AG20443 (cell line): ENCODE measurements around the gene ASPSCR1.

Experiments
- DNase-seq: peaks from one replicate; pipeline ENCODE4 v3.0.0; 2012; ENCODE audit warnings: low spot score, mixed read lengths

Gene ASPSCR1

DNA sequence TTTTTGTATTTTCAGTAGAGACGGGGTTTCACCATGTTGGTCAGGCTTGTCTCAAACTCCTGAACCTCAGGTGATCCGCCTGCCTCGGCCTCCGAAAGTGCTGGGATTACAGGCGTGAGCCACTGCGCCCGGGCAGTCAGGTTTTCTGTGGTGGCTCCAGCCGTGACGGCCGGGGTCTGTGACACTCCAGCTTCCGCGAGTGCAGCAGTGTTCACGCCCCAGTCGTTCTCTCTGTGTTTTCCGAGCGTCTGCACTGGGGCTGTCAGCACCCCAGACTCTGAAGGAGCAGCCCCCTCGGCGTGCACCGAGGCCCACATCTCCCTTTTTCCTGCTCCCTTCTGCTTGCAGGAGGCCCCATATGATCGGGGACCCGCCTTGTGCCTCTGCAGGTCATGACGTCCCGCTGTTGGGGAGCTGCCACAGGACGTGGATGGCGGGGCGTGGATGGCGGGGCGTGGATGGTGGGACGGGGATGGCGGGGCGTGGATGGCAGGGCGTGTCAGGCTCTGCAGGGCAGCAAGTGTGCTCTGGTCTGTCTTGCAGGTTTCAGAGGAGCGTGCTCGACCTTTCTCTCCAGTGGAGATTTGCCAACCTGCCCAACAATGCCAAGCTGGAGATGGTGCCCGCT, 5.7 kb downstream of the ASPSCR1 start:
- no peak for DNase-seq

GRCh38 chr17:81983639-81984373, 6.4 kb downstream of the ASPSCR1 start:
- DNase-seq, result no peak

DNA sequence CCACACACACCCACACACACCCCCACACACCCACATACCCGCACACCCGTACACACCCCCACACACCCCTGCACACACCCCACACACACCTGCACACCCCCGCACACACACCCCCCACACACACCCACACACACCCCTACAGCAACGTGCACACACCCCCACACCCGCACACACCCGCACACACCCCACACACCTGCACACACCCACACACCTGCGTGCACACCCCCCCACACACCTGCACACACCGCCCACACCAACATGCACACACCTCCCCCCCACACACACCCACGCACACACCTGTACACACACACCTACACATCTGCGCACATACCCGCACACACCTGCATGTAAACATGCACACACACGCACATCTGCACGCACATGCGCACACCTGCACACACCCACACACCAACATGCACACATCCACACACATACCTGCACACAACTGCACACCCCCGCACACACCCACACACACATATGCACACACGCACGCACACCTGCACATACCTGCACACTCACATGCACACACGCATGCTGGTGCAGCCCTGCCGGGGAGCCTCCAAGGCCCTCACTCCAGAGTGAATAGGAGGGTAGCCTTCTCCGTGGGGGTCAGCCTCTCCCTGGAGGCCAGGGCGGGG, 7.5 kb downstream of the ASPSCR1 start:
- DNase-seq, result no peak

DNA sequence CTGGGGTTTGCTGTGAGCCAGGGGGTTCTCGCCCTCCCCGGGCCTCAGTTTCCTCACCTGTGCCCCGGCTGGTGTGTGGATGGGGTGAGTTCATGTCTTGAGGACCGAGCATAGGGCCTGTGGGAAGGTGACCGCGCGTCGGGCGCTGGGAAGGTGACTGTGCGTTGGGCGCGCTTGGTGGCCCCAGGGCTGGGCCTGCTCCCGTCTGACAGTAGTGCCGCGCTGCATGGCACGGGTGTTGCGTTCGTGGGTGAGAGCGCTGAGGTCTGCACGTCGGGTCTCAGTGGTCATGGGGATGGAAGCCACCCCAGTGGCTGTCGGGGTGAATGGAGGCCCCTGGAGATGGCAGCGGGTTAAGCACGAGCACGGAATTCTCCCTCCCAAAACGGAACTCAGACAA, 9.2 kb downstream of the ASPSCR1 start:
- DNase-seq, result no peak

GRCh38 chr17:81987161-81987770, 9.8 kb downstream of the ASPSCR1 start:
- no peak for DNase-seq

- no peak for DNase-seq
Measured at GRCh38 chr17:81990836-81991683, 13.6 kb downstream of the ASPSCR1 start.

- DNase-seq, result peak; percentile 92
Measured at GRCh38 chr17:81991684-81992305, 14.4 kb downstream of the ASPSCR1 start.

DNA sequence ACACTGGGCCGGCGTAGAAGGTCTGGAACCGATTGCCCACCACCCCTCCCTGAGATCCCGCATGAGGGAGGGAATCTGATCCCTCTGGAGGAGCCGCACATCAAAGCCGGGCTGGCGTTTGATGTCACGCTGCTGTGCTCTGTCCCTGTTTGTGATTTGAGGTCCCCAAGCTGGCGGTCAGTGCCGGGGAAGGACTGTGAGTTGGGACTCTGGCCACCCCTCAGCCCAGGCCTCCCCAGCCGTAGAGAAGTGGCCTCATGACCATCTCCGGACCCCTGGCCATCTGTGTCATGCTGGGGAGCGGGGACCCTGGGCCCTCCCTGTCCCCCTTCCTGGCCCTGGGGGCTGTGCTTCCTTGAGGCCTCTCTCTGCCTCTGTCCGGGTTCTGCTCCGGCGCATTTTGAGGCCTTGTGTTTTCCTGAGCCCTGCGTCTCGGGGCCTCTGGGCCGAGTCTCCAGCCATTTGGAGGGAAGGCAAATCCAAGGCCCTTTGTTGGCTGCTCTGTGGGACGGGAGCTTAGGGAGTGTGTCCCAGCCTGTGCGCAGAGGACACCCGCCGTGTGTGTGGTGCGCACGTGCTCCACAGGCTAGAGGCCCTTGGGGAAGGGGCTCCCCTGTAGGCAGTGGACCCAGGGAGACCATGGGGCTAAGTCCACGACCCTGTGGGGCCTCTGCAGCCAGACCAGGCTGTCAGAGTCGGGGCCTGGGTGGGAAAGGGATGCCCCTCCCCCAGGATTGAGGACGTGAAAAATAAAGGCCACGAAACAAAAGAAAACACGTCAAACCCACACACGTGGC, 15.1 kb downstream of the ASPSCR1 start:
- no peak for DNase-seq

GRCh38 chr17:81993729-81994592, 16.5 kb downstream of the ASPSCR1 start:
- no peak for DNase-seq

DNA sequence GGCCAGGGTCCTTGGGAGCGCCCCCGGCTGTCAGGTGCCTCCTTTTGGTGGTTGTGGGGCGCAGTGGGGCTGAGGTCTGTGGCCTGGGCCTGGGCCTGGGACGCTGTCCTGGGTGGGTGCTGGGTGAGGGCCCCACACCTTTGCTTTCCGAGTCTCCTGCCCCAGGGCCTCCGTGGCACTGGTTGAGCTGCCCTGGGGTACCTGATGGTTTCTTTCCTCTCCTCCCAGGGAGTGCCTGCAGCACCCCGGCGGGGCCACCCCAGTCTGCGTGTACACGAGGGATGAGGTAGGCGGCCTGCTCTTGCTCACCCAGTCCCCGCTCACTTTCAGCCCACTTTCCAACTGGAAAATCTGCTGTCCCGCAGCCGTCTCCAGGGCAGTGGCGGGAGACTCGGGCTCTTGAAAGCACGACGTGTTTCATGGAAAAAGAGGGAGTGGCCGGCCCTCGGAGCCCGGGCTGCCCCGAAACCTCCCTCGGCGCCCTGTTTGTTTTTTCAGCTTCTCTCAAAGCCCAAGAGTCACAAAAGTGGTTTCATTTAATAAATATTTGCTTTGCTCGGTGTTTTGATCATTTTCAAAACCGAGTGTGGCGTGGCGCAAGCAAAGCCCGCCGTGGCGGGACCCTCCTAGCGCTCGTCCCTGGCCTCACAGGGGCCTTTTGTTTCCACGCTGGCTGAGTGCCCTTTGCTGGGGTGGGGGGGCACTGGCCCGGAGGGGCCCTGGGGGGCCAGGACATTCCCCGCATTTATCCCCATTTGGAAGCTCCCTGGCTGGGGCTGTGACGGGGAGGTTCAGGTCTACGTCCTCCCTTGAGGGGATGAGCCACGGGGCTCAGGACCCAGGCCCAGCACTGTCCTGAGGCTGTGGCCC, 17.4 kb downstream of the ASPSCR1 start:
- DNase-seq, result no peak

GRCh38 chr17:81995463-81996231, 18.2 kb downstream of the ASPSCR1 start:
- no peak for DNase-seq

DNA sequence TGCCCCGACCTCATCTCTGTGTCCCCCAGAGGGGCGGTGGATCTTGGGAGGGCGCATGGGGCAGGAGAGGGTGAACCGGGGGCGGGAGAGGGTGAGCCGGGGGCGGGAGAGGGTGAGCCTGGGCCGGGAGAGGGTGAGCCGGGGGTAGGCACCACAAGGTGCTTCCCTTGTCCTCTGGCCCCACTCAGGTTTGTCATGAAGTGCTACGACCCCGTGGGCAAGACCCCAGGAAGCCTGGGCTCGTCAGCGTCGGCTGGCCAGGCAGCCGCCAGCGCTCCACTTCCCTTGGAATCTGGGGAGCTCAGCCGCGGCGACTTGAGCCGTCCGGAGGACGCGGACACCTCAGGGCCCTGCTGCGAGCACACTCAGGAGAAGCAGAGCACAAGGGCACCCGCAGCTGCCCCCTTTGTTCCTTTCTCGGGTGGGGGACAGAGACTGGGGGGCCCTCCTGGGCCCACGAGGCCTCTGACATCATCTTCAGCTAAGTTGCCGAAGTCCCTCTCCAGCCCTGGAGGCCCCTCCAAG, 18.9 kb downstream of the ASPSCR1 start:
- no peak for DNase-seq

DNA sequence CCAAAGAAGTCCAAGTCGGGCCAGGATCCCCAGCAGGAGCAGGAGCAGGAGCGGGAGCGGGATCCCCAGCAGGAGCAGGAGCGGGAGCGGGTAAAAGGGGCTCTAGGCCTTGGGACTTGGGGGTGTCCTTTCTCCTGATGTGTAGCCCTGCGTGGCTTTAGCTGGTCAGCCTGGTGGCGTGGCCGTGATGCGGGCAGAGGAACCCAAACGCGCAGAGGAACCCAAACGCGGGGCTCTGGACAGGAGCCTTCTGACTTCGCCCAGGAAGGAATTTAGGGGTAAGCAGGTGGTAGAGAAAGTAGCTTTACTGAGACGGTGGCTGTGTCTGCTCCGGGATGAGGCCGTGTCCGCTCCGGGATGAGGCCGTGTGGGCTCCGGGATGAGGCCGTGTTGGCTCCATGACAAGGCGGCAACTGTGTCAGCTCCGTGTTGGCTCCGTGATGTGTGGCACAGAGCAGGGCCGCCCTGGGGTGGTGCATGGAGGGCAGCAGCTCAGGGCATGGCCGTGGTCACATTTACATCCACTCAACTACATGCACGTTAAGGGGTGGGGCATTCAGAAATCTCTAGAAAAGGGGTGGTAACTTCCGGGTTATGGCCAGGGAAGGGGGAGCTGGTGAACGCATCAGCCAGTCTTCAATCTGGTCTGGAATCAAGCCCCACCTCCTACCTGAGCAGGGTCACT, 19.5 kb downstream of the ASPSCR1 start:
- no peak for DNase-seq

DNA sequence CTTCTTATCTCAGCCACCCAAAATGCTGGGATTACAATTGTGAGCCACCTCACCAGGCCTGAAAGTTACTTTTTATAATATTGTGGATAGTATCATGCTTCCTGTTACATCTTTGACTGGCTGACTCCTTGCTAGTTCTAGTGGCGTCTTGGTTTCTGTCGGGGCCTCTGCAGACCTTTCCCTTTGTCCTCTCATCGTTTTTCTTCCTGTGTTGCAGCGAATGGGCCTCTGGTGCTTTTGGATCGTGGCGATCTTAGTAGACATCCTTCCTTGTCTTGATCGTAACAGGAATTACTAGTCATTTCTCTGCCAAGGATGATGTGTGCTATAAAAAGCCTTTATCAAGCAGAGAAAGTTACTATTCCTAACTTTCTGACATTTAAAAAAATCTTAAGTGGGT, 20.8 kb downstream of the ASPSCR1 start:
- no peak for DNase-seq

- DNase-seq, result no peak
Measured at GRCh38 chr17:81998691-81999438, 21.4 kb downstream of the ASPSCR1 start.

DNA sequence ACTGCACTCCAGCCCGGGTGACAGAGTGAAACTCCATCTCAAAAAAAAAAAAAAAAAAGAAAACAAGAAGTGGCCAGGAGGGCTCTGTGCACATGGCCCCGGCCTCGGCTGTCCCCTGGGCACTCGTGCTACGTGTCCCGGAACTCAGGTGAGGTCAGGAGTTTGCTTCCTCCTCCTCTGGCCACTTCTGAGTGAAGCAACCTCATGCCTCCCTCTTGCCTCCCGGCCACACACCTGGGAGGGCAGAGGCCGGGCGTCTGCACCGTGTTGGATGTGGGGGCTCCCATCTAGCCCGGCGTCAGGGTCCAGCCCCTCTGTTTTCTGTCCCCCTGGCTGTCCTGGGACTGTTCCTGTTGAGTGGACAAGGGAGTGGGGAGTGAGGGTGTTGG, 22.2 kb downstream of the ASPSCR1 start:
- DNase-seq, result no peak
